K562 (cell line): ENCODE results near the gene PCDH9. TPM values are rescaled to one million over a fixed set of nuclear protein-coding genes. Genes with fewer than 3 reads are reported as not detected.

Experiments used
- ATAC-seq: fragments of 200-7000 bp; cut with Tn5 transposase; 3 replicates; pipeline ENCODE4 v1.9.1; 2020; ENCODE audit warnings: moderate library complexity
- BruUV-seq: library from RNA; stranded (reverse); fragments of 400-500 nt; replicated peaks from 2 replicates; lab custom pipeline; 2021; lab: Mats Ljungman, UMichigan
- CTCF ChIA-PET: fragments of 300-600 bp; formaldehyde crosslinking; extraction: SDS; loops from one replicate; lab custom pipeline; 2021; ENCODE audit warnings: low intra/inter-chr PET ratio; lab: Yijun Ruan, JAX
- POLR2A ChIA-PET: fragments of 300-600, 350-650 bp; sonication (Branson Sonifier 250); formaldehyde crosslinking; extraction: SDS; loops from one replicate; lab custom pipeline; 2021; ENCODE audit warnings: antibody characterized with exemption, inconsistent platforms; lab: Yijun Ruan, JAX
- DNase-seq, 4 experiments: peaks; one replicate each; pipeline versions ENCODE4 v3.0.0 to v3.0.0-alpha.2; 2011 to 2018; ENCODE audit warnings: low spot score in 3 of 4, mixed read lengths in 3 of 4; ENCODE audit errors: extremely low read depth in 1 of 4
- FAIRE-seq: peaks from 2 replicates; lab custom pipeline; 2011; peaks lifted over from hg19 to GRCh38; lab: Jason Lieb, UNC
- H2AFZ ChIP-seq: 2 replicates; pipeline ENCODE4 v1.6.0; 2011; ENCODE audit warnings: low read depth, low read length, control low read depth, inconsistent platforms
- H3K27ac ChIP-seq: fragments of 200-600 bp; 3 replicates; pipeline ENCODE4 v1.8.0; 2011; ENCODE audit warnings: low read depth, mild to moderate bottlenecking, control low read depth, inconsistent platforms, low read length, moderate library complexity, mixed read lengths; ENCODE audit errors: extremely low read depth
- H3K27me3 ChIP-seq, 2 experiments: fragments of 300-600 bp in 1 of 2; 2 replicates in 1 of 2; 3 replicates in 1 of 2; pipeline versions ENCODE4 v1.6.0 to v1.8.0; 2011; ENCODE audit warnings: inconsistent platforms in 2 of 2, low read length in 2 of 2, mild to moderate bottlenecking in 1 of 2, mixed read lengths in 1 of 2, moderate library complexity in 1 of 2; ENCODE audit not compliant: control insufficient read depth in 2 of 2, insufficient read depth in 2 of 2
- H3K36me3 ChIP-seq: fragments of 300-600 bp; 3 replicates; pipeline ENCODE4 v1.8.0; 2011; ENCODE audit warnings: mild to moderate bottlenecking, low read length, inconsistent platforms; ENCODE audit not compliant: control insufficient read depth, insufficient read depth
- H3K4me1 ChIP-seq, 2 experiments: fragments of 200-600 bp in 1 of 2; replicated peaks in 1 of 2; 2 replicates in 1 of 2; 3 replicates in 1 of 2; pipeline versions ENCODE4 v1.5.1 to v1.8.0; 2011; ENCODE audit warnings: inconsistent platforms in 2 of 2, low read length in 2 of 2, mild to moderate bottlenecking in 1 of 2, mixed read lengths in 1 of 2, moderate library complexity in 1 of 2; ENCODE audit not compliant: control insufficient read depth in 2 of 2, insufficient read depth in 2 of 2
- H3K4me2 ChIP-seq: 2 replicates; pipeline ENCODE4 v1.6.1; 2011; ENCODE audit warnings: low read length, control low read depth, inconsistent platforms, mixed read lengths; ENCODE audit not compliant: insufficient read depth
- H3K4me3 ChIP-seq: fragments of 200-600 bp; sonication (generic), shearing (Covaris generic); 2 replicates; pipeline ENCODE4 v1.5.1; 2016; ENCODE audit warnings: control low read depth, inconsistent platforms
- H3K79me2 ChIP-seq: fragments of 200-600 bp; 3 replicates; pipeline ENCODE4 v1.8.0; 2011; ENCODE audit warnings: low read length, inconsistent platforms; ENCODE audit not compliant: control insufficient read depth, insufficient read depth
- H3K9ac ChIP-seq, 2 experiments: 2 replicates each; pipeline versions ENCODE4 v1.6.0 to v1.6.1; 2011; ENCODE audit warnings: low read depth in 2 of 2, low read length in 2 of 2, control low read depth in 1 of 2, inconsistent platforms in 1 of 2, mild to moderate bottlenecking in 1 of 2, mixed read lengths in 1 of 2; ENCODE audit not compliant: insufficient read depth in 1 of 2
- H3K9me1 ChIP-seq: one replicate; pipeline ENCODE4 v1.6.0; 2011; ENCODE audit warnings: inconsistent platforms, mild to moderate bottlenecking, low read length, moderate library complexity; ENCODE audit not compliant: control insufficient read depth, insufficient read depth
- H3K9me3 ChIP-seq: replicated peaks from 2 replicates; pipeline ENCODE4 v1.5.1; 2011; ENCODE audit warnings: low read depth, low read length, inconsistent platforms; ENCODE audit not compliant: control insufficient read depth, insufficient read depth
- H4K20me1 ChIP-seq: replicated peaks from 2 replicates; pipeline ENCODE4 v1.6.1; 2011; ENCODE audit warnings: low read length, inconsistent platforms, mixed read lengths; ENCODE audit not compliant: control insufficient read depth, insufficient read depth
- ATF3 ChIP-seq, 2 experiments: fragments of 450-650 bp in 1 of 2; sonication (generic) in 1 of 2; formaldehyde crosslinking in 1 of 2; IDR thresholded peaks in 1 of 2; conservative IDR thresholded peaks in 1 of 2; 2 replicates each; pipeline versions ENCODE4 v1.6.1 to v1.8.1; 2016 to 2023; ENCODE audit warnings: mild to moderate bottlenecking in 2 of 2, moderate library complexity in 2 of 2, inconsistent platforms in 1 of 2, missing genetic modification reagents in 1 of 2
- ATF7 ChIP-seq: fragments of 450-650 bp; IDR thresholded peaks from 2 replicates; pipeline ENCODE4 v1.7.1; 2014; ENCODE audit warnings: mild to moderate bottlenecking, moderate library complexity
- CEBPB ChIP-seq: fragments of 450-650 bp; IDR thresholded peaks from 2 replicates; pipeline ENCODE4 v1.6.1; 2016; ENCODE audit warnings: missing genetic modification characterization, missing compliant biosample characterization
- CEBPG ChIP-seq, 3 experiments: fragments of 200-800 bp in 1 of 3; sonication (Bioruptor generic) in 1 of 3; sonication (generic) in 1 of 3; formaldehyde crosslinking in 1 of 3; IDR thresholded peaks in 2 of 3; conservative IDR thresholded peaks in 1 of 3; 2 replicates each; pipeline versions ENCODE4 v1.6.1 to v1.8.0; 2016 to 2022; ENCODE audit warnings: missing compliant biosample characterization in 2 of 3, missing genetic modification characterization in 2 of 3, mild to moderate bottlenecking in 1 of 3, missing genetic modification reagents in 1 of 3
- FOSL1 ChIP-seq: fragments of 200-800 bp; sonication (Bioruptor generic); conservative IDR thresholded peaks from 2 replicates; pipeline ENCODE4 v1.6.1; 2016; ENCODE audit warnings: missing genetic modification characterization, missing compliant biosample characterization
- PPARD ChIP-seq: fragments of 250-450 bp; sonication (Bioruptor Pico); IDR thresholded peaks from 2 replicates; pipeline ENCODE4 v1.8.0; 2022; ENCODE audit warnings: inconsistent platforms, mild to moderate bottlenecking, moderate library complexity
- RNF219 ChIP-seq: fragments of 250-450 bp; sonication (Bioruptor Pico); IDR thresholded peaks from 2 replicates; pipeline ENCODE4 v1.5.0; 2022; ENCODE audit warnings: mild to moderate bottlenecking
- ZBTB8A ChIP-seq: fragments of 450-650 bp; IDR thresholded peaks from 2 replicates; pipeline ENCODE4 v1.6.1; 2018; ENCODE audit warnings: mild to moderate bottlenecking, moderate library complexity; ENCODE audit not compliant: partially characterized antibody
- WGBS: fragments of 100-300 bp; shearing (Covaris generic); methylation state at CpG from one replicate; pipeline ENCODE4 v1.1.6; 2016; ENCODE audit warnings: low coverage, mixed read lengths; ENCODE audit not compliant: insufficient coverage; ENCODE audit errors: missing lambda C conversion rate; 5-methylcytosine and 5-hydroxymethylcytosine counted together
- in situ Hi-C: fragments of 300-500 bp; cut with MboI; formaldehyde crosslinking; loops from 4 replicates; pipeline ENCODE4 v1.15.0; 2018; ENCODE audit warnings: inconsistent platforms, mixed read lengths
- intact Hi-C: fragments of 100-400 bp; cut with micrococcal nuclease; formaldehyde crosslinking; loops from 2 replicates; pipeline ENCODE4 v1.14.2; 2022
- polyA plus RNA-seq, 8 experiments: library from polyadenylated mRNA; depleted of rRNA in 4 of 8; stranded (reverse) in 5 of 8; unstranded in 3 of 8; fragments of >200 nt; fragmentation: Nextera tagmentation in 2 of 8; fragmentation: Illumina TruSeq in 1 of 8; extraction: Ambion mirVana in 2 of 8; extraction: Trizol in 1 of 8; gene quantifications; 2 replicates each; pipeline versions ENCODE4 v1.2.1 to v1.2.3, GENCODE V29; 2011 to 2014; ENCODE audit warnings: inconsistent platforms in 1 of 8, missing spikeins in 1 of 8
- total RNA-seq, 7 experiments: library from RNA; depleted of rRNA in 6 of 7; stranded (reverse); fragments of >200 nt in 6 of 7; fragmentation: Illumina TruSeq in 2 of 7; extraction: Trizol in 2 of 7; gene quantifications; 2 replicates each; pipeline versions ENCODE4 v1.2.1 to v1.2.3, GENCODE V29; 2011 to 2021; ENCODE audit warnings: low replicate concordance in 1 of 7

PCDH9 gene
- total and polyA plus RNA-seq, 9 of the 15 experiments (the other 6 are each of a cell fraction or from before 2014, with no cell fraction given): 1.1 to 6.7 (median 4.9) TPM

GRCh38 chr13:67223742-67224141 is 6.4 kb downstream of the PCDH9 start:
- Histone ChIP-seq H3K4me1 (no peaks in the 10 kb centered on the region; a peak in 1 of 5 replicates), H4K20me1 (no peaks in the 10 kb centered on the region), H3K36me3 (no peaks in the 10 kb centered on the region), H3K4me3 (no peak overlapping the region), H3K27me3 (no peaks in the 10 kb centered on the region), H3K4me2 (0 out of 2 replicates have a peak overlapping the region, but pooled peaks have one; percentile 40), H3K27ac (no peak overlapping the region), H3K9ac (no peak overlapping the region), H3K9me3 (no peaks in the 10 kb centered on the region), H3K79me2 (no peaks in the 10 kb centered on the region), H3K9me1 (no peaks in the 10 kb centered on the region), H2AFZ (peak overlapping the region; percentile 29; the same call in 1 of the 2 replicates)
- 0 out of 2 replicates have a peak, but pooled peaks have one; percentile 5 for TF ChIP-seq FOSL1 (tag)
- no peak for TF ChIP-seq PPARD (CRISPR knock-in tag)
- no peak for TF ChIP-seq ZBTB8A
- no peak for DNase-seq
- intact Hi-C loops (loop anchor here (5.0 to 10.0 kb wide), 2 partner anchors 146 to 729 kb away; no protein-coding TSS in a partner anchor), in situ Hi-C loops (no loop called here)
- ChIA-PET POLR2A (interaction anchor here (1.1 kb wide), 1 partner anchor 595 kb away, joined by 3 read pairs; no protein-coding TSS in a partner anchor), CTCF (interaction anchor here (0.6 to 1.7 kb wide), 2 partner anchors 478 to 1567 kb away, joined by 3 to 5 read pairs; no protein-coding TSS in a partner anchor)
- BruUV-seq: no TSS peak
- FAIRE-seq: no peak
- 18% methylated on average over 1 of the region's 1 CpG for WGBS
- no peak for ATAC-seq

DNA sequence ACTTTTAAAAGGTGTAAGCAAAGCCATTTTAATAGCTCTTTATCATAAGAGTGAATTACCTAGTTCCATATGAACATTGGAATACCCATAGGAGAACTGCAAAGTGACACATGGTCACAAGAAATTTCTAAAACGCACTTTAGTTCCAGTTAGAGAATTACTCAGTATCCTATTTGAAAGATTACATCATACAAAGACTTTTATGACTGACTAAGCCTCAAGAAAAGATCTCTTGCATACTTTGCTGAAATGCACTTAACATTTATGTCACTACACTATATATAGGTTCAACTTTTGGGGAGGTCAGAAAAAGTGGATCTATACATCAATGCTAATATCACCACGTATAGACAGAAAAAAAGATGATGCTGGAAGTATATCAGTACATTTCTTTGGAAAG is 7.1 kb downstream of the PCDH9 start:
- CTCF ChIA-PET: interaction anchor here (1.7 kb wide), 1 partner anchor 1566 kb away, joined by 5 read pairs; no protein-coding TSS in a partner anchor
- no peak overlapping the region for H2AFZ ChIP-seq

More for the DNA sequence above, 7.1 kb downstream of the PCDH9 start:
- Histone ChIP-seq H3K27me3 (no peaks in the 10 kb centered on the region), H3K36me3 (no peaks in the 10 kb centered on the region), H3K4me1 (no peaks in the 10 kb centered on the region), H3K79me2 (no peaks in the 10 kb centered on the region), H3K9me3 (no peaks in the 10 kb centered on the region), H4K20me1 (no peaks in the 10 kb centered on the region), H3K4me2 (no peak overlapping the region), H3K27ac (no peak overlapping the region), H3K4me3 (no peak overlapping the region), H3K9ac (no peak overlapping the region), H3K9me1 (no peaks in the 10 kb centered on the region)
- TF ChIP-seq ATF3 (IDR thresholded peaks at IDR 0.05): peak; percentile 77
- TF ChIP-seq ATF3 (CRISPR knock-in tag; conservative IDR thresholded peaks at IDR 0.05): no peak
- peak; percentile 25; the same call in 1 of the 2 replicates for TF ChIP-seq ATF7
- TF ChIP-seq CEBPG (CRISPR knock-in tag; IDR thresholded peaks at IDR 0.05): no peak
- TF ChIP-seq CEBPG (tag; conservative IDR thresholded peaks at IDR 0.05 in 1 of 2, IDR thresholded peaks at IDR 0.05 in 1 of 2): peak in 1 of 2 experiments; percentile 59; a peak in 1 of 4 replicates
- no peak for TF ChIP-seq RNF219 (CRISPR knock-in tag)
- 0 out of 2 replicates have a peak, but pooled peaks have one; percentile 11 for TF ChIP-seq FOSL1 (tag)
- TF ChIP-seq CEBPB (tag): 0 out of 2 replicates have a peak, but pooled peaks have one; percentile 29
- WGBS: 3% methylated on average over 2 of the region's 2 CpGs
- ATAC-seq: no peak
- in situ Hi-C loops (no loop called here), intact Hi-C loops (loop anchor here (5.0 to 10.0 kb wide), 2 partner anchors 146 to 728 kb away; no protein-coding TSS in a partner anchor)
- no peak for DNase-seq
- FAIRE-seq: no peak
- POLR2A ChIA-PET: interaction anchor here (1.1 kb wide), 1 partner anchor 595 kb away, joined by 3 read pairs; no protein-coding TSS in a partner anchor
- no TSS peak for BruUV-seq
